ENCODE data around the gene TNIK.

GRCh38 chr3:171264758-171265157 is 195.4 kb downstream of the TNIK start:
- TF ChIP-seq EP300 (IDR thresholded peaks at IDR 0.05) (no peak), CTCF (IDR thresholded peaks at IDR 0.05) (no peak), POLR2A (IDR thresholded peaks at IDR 0.05) (no peak)

Data from upper lobe of left lung (tissue), 4 donors.